GM18867 (cell line): Measurements from ENCODE around the gene GSTO1.
"Not testable (repeated sequence)": the region's sequence is repeated elsewhere in the genome, so short reads cannot be mapped to it uniquely, and the experiment has no call there.

Experiments
- ATAC-seq: cut with Tn5 transposase; IDR thresholded peaks from one replicate; pipeline ENCODE4 v1.9.1; 2021; ENCODE audit warnings: mild to moderate bottlenecking, moderate library complexity; ENCODE audit not compliant: unreplicated experiment

The GSTO1 gene

DNA sequence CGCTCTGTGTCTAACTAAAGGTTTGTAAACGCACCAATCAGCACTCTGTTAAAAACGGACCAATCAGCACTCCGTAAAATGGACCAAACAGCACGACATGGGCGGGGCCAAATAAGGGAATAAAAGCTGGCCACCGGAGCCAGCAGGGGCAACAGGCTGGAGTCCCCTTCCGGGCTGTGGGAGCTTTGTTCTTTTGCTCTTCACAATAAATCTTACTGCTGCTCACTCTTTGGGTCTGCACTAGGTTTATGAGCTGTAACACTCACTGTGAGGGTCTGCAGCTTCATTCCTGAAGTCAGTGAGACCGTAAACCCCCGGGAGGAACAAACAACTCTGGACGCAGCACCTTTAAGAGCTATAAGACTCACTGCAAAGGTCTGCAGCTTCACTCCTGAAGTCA is 5.8 kb upstream of the GSTO1 start:
- not testable (repeated sequence) for ATAC-seq

DNA sequence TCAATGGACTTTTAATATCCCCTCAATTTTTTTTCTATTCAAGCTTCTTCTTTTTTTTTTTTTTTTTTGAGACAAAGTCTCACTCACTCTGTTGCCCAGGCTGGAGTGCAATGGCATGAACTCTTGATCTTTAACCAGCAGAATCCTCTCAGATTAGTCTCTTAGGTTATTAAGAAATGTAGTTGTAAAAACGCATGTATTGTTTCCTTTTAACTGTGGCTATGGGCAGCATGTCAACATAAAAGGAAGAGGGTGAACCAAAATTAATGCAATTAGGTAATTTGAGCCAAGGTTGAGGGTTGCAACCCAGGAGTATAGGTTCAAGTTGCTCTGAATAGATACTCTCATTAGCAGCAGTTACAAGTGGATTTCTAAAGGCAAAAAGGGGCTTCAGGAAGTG is 4.3 kb upstream of the GSTO1 start:
- ATAC-seq, result no peak

DNA sequence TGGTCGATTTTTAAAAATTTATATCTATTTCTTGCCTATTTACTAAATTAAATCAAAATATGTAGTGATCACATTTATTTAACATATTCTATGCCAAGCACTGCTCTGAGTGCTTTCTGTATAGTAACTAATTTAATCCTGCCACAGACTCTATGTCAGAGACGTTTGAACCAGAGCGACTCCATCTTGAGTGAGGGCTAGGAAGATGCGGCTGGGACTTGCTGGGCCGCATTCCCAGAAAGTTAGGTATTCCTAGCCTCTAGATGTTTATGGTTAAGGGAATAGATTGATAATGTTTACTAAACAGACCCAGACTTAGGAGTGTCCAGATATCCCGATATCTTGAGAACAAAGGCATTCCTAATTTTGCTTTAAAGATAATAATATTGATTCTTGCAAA is 3.2 kb upstream of the GSTO1 start:
- no peak for ATAC-seq

DNA sequence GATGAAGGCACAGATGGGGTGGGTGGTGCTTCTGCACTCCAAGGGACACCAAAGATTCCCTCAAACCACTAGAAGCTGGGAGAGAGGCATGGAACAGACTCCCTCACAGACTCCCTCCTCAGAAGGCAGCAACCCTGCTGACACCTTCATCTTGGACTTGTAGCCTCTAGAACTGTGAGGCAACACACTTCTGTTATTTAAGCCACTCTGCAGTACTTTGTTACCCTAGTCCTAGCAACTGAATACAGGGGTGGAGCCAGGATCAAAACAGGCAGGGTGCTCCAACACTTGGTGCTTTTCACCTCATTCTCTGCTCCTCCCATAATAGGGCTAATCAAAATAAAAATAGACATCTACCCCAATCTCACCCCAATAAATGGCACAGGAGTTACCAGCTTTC is 2.3 kb upstream of the GSTO1 start:
- no peak for ATAC-seq

DNA sequence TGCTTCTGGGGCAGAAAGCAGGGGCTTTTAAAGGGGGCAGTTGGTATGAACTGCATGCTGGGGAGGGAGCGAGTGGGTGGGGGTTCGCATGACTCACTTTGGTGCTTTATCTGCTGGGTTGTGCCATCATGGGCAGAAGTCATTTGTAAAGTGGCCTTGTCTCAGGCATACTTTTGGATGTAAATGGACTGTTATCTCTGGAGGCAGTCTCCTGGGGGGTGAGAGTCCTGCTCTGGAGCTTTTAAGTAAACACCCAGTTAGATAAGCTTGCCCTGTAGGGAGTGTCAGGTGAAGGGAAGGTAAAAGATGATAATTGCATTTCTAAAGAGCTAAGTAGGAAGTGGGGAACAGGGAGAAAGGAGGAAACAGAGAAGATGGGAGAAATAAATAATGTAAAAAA is 1.6 kb upstream of the GSTO1 start:
- ATAC-seq, result no peak

DNA sequence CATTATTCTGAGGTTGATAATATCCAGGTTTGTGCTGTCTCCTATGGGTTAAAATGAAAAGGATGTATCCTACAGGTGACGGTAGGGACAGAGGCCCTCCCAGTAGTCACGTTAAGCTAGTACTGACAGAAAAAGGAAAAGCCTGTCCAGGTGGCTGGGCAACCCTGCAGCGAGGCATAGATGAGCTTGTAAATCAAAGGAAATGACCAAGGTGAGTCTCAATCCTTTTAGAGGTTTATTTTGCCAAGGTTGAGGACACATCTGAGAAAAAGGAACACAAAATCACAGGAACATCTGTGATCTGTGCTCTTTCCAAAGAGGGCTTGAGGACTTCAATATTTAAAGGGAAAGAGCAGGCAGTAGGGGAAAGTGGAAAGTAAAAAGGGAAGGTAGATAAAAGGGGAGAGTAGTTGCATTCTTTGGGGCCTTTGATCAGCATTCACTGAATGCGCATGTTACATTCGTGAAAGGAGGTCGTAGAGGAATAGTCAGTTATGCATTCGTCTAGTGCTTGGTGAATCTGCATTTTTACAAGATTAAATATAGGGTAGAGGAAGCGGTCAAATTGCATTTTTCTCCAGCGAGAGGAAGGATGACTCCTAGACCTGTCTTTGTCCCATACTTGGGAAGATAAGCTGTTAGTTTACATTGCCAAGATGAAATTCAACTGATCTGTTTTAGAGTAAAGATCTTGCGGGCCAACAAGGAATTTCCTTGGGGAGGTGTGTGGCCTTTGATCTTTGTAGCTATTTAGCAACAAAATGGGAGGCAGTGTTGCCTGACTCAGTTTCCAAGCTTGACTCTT is 884 bp upstream of the GSTO1 start:
- no peak for ATAC-seq

DNA sequence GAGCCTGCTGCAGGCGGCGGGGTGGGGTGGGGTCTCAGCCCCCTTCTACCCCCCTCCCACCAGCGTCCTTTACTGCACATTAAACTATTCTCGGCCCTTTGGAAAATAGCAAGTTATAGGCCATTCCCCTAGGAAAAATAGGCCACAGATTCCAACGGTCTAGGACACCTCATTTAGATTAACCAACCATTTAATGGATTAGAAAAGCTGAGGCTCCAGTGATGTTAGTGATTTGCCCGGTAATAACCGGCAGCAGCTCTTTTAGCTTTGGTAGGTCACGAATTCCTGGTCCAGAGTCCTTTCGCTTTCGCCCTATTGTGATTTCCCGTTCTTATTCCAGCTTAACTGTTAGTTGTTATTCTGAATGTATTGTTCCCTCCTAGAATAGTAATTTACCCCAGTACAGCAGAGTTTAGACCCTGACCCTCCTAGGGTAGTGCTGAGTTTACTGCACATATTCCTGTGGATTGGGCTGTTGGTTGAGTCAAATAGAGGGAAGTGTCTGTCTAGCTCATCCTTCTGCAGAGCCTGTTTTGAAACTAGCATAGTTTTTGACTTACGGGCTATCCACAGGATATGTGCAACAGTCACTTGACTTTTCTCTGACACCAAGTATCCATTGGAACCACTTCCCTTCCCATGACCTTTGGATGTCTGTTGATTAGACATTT is 754 bp downstream of the GSTO1 start:
- ATAC-seq, result peak; percentile 34

DNA sequence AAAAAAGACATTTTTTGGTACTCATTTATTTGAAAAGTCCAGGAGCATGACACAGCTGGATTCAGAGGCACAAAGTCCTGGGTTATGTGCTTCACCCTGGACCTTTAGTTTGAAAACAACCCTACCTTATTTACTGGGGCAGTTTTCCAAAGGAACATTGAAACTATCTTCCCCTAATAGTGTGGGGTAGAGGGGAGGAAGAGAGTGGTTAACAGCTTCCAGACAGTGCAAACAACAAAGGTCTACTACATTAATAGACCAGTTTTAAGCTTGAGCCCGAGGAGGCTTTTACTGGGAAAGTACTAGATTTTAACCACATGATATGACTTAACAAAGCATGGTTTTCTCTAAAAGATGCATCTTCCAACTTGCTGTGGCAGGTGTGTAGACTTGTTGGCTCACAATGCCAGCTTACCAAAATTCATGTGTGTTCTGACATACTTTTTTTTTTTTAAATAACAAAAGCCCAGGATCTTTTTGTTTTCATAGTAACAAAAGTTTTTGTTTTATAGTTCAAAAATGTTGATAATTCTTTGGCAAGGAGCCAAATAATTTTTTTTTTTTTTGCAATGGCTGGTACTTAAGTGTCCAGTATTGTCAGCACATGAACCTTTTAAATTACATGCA is 1.8 kb downstream of the GSTO1 start:
- no peak for ATAC-seq

DNA sequence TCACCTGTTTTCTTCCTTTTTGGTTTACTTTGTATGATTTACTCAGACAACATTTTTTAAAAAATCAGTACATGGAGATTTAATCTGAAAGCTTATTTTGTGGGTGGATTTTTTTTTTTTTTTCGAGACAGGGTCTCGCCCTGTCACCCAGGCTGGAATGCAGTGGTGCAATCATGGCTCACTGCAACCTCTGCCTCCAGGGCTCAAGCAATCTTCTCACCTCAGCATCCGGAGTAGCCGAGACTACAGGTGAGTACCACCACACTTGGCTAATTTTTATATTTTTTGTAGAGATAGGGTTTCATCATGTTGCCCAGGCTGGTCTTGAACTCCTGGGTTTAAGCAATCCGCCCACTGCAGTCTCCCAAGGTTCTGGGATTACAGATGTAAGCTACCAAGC is 2.5 kb downstream of the GSTO1 start:
- no peak for ATAC-seq

DNA sequence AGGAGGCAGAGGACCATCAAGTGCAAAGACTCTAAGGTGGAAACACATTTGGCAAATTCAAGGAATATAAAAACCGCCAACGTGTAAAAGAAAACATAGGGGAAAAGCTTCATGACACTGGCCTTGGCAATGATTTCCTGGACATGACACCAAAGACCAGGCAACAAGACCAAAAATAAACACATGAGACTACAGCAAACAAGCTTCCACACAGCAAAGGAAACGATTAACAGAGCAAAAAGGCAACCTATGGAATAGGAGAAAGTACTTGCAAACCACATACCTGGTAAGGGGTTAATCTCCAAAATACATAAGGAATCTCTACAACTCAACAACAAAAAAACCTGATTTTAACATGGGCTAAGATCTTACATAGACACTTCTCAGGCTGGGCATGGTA is 3.5 kb downstream of the GSTO1 start:
- no peak for ATAC-seq

DNA sequence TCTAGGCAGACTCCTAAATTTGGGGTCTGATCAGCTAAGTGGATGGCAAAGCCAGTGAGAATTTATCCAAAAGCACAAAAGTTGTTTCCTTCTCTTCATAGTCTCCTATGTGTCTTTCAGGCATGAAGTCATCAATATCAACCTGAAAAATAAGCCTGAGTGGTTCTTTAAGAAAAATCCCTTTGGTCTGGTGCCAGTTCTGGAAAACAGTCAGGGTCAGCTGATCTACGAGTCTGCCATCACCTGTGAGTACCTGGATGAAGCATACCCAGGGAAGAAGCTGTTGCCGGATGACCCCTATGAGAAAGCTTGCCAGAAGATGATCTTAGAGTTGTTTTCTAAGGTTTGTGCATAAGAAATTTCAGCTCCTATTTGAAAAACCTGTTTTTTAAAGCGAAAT is 4.8 kb downstream of the GSTO1 start:
- ATAC-seq, result no peak

DNA sequence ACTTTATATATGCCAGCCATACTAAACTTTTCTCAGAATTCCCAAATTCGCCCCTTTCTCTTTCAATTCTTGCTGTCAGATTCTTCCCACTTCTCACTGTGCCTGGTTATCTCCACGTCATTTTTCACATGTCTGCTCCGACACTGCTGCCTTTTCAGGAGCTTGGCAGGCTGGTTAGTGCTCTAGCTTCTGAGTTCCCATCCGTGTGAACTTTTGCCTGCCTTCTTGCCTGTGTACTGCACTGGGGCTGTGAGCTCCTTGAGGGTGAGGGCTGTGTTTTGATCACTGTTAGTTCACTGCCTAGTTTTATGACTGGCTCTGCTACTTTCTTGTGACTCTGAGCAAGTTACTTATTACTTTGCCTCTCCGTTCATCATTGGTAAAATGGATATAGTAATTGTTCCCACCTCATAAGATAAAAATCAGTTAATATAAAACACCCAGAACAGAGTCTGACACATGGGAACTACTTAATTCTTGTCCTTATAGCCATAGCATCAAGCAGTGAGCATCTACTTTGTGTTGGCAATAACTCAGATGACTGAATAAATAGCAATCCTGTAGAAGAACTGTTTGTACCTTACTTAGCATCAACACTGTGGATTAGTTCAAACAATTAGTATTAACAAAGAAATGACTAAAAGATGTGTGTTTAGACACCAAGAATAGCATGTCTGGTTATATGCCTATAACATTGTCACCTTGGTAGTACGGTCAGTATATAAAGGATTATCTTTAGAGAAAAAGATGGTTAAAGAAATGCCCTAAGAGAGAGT is 5.5 kb downstream of the GSTO1 start:
- ATAC-seq, result no peak

DNA sequence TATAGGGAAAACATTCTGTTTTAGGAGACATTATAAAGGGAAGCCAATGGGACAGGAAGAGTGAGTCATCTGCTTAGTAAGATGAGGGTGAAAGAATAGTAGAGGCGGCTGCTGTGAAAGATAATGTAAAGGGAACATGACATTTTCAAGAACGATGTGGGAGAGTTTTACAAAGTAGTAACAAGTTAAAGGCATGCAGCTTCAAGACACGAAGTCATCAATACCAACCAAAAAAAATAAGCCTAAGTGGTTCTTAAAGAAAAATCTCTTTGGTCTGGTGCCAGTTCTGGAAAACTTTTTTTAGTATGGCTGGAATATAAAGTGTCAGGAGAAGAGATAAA is 6.1 kb downstream of the GSTO1 start:
- ATAC-seq, result no peak

DNA sequence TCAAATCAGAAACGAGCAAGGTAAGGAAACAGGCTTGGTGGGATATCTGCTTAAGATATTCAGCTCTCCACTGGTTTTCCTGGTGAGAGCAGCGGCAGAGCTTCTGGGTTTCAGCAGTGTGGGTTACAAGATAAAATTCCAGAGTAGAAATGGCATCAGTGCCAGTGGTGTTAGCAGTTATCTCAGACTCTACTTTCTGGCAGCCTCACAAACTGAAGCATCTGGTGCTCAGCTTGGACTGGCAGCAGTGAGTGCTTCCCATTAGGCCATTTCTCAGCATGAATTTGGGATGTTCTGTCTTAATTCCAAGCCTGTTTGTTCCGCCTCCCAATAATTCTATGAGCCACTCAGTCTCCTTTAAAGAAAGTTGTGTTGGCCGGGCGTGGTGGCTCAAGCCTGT is 7.4 kb downstream of the GSTO1 start:
- no peak for ATAC-seq

DNA sequence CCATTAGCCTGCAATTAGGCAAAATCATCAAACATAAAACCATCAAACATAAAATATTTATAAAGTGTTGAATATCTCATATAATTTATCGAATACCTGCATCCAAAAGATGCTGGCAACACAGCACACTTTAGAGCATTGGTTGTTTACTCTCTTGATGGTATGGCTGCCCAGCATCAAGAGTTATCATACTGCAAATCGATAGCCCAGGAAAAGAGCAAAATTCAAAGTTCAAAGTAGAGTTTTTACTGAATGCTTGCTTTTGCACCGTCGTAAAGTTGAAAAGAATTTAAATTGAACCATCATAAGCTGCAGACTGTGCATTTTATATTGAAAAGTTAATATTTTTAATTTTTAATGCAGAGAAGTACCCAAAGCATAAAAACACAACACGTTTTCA is 10.1 kb downstream of the GSTO1 start:
- no peak for ATAC-seq

DNA sequence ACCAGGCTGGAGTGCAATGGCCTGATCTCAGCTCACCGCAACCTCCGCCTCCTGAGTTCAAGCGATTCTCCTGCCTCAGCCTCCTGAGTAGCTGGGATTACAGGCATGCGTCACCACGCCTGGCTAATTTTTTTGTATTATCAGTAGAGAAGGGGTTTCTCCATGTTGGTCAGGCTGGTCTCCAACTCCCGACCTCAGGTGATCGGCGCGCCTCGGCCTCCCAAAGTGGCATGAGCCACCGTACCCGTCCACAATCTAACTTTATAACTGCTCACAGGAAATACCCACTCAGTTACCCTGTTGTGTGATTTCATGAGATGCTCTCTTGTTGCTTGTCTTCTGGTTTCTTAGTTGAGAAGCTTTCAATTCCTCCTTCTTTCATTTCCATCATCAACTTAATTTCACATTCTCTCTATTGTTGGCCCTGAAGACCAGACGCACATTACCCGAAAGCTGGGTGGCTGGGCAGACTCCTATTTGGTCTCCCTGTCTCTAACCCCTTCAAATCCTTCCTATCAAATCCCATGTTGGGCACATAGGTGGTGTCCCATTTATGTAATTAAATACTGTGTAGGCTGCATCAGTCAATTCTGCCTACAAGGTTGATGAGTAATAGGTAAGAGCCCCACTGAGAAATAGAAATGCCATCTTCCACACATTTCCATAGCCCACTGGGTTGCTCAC is 13.2 kb downstream of the GSTO1 start:
- no peak for ATAC-seq

DNA sequence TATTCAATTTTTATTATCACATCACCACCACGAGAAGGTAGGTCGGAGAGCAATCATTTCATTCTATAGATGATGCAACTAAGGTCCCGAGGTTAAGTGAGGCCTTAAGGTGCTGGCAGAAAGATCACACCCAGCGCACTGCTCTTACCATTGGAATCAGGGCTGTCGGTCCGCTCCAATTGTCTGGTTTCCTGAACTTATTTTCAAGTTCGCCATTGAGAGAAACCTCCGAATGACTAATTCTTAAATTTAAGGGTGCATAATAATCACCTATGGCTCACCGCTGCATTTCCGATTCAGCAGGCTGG is 13.7 kb downstream of the GSTO1 start:
- no peak for ATAC-seq

DNA sequence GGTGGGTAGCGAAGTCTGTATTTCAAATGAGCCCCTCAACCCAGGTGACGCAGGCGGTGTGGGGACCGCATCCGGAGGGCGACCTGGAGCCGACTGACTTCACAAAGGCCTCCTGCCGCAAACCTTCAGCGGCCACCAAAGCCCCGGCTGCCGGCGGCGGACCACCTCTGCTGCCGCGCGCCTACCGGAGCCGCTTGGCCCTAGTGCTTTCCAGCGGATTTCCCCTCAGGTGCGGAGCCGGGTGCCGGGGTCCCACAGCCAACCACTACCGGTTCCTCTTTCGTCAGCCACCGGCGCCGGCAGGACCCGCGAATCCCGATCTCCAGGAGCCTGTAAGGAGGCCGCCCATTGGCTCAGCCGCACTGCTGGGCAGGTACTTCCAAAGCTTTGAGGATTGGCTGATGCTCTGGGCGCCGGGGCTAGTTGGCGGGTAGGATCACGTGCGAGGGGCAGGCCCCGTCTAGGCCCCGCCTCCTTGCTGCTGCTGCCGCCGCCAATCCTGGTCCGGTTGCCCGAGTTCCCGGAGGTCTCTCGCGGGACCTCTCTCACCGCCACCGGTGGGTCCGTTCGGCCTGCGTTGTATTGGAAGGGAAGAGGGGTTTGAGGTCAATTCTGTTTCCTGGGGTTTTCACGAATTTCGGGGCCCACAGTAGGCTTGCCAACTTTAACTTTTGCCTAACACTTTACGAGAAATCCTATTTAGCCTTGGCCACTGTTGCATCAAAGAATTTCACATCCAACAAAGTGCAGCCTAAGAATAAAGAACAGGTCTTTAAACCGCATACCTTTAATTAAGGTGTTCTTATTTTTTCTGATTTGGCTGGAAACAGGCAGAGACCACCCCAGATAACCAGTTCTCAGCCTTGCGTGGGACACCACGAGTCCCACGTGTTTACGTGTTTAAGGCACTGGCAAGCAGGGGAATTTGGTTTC is 14.3 kb downstream of the GSTO1 start, which contains the start of gene GSTO2:
TSS of gene GSTO2 (plus strand) at position 472 of the 933 bp plus-strand sequence. CDS start 5,732 bp downstream, outside the sequence.
- peak; percentile 97 for ATAC-seq

DNA sequence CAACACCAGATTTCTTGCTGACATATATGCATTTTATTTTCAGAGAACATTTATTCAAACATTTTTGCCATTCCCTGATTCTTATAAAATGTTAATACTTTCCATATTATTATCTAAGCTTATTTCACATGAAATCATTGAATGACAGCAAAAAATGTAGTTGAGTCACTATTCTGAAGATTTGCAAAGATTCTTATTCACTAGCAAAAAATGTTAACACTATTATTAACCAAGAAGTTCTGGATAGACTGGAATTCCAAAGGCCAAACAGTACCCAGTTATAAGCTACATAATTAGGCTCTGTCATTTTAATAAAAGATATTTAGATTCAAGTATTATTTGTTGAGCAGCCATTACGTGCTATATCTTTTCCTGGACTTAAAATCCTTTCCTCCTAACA is 18.6 kb downstream of the GSTO1 start:
- no peak for ATAC-seq
